SK-N-SH (cell line): ENCODE results near the gene OR56A5. TPM values are rescaled to one million over a fixed set of nuclear protein-coding genes. Genes with fewer than 3 reads are reported as not detected.

Experiments
- CTCF ChIA-PET: fragments of 300-600, 350-600 bp; formaldehyde crosslinking; extraction: SDS; loops from one replicate; lab custom pipeline; 2021; lab: Yijun Ruan, JAX
- POLR2A ChIA-PET: fragments of 350-600 bp; sonication (Branson Sonifier 250); formaldehyde crosslinking; extraction: SDS; loops from one replicate; lab custom pipeline; 2020; ENCODE audit warnings: antibody characterized with exemption, inconsistent platforms; lab: Yijun Ruan, JAX
- DNase-seq: peaks from one replicate; pipeline ENCODE4 v3.0.0; 2012
- H2AFZ ChIP-seq: fragments of 200-600 bp; sonication (generic); 2 replicates; pipeline ENCODE4 v1.8.1; 2016; ENCODE audit warnings: antibody characterized with exemption, mild to moderate bottlenecking, low read depth
- H3F3A ChIP-seq: fragments of 200-600 bp; sonication (generic); replicated peaks from 2 replicates; pipeline ENCODE3; 2016; ENCODE audit warnings: antibody characterized with exemption, mild to moderate bottlenecking; ENCODE audit not compliant: insufficient read depth
- H3K27ac ChIP-seq, 2 experiments: fragments of 200-500 bp in 1 of 2; fragments of 200-600 bp in 1 of 2; sonication (Bioruptor generic) in 1 of 2; sonication (generic), shearing (Covaris generic) in 1 of 2; 2 replicates each; pipeline versions ENCODE4 v1.5.1 to v1.6.1; 2014 to 2016; ENCODE audit warnings: low read depth in 2 of 2, inconsistent platforms in 1 of 2, low read length in 1 of 2, mild to moderate bottlenecking in 1 of 2, mixed read lengths in 1 of 2
- H3K27me3 ChIP-seq: fragments of 200-600 bp; sonication (generic), shearing (Covaris generic); 2 replicates; pipeline ENCODE4 v1.6.1; 2016; ENCODE audit warnings: mixed run types; ENCODE audit not compliant: insufficient read depth
- H3K36me3 ChIP-seq, 2 experiments: fragments of 200-500 bp in 1 of 2; fragments of 200-600 bp in 1 of 2; sonication (Bioruptor generic) in 1 of 2; sonication (generic) in 1 of 2; replicated peaks in 1 of 2; 2 replicates each; pipeline versions ENCODE3 to v1.5.1; 2014 to 2016; ENCODE audit warnings: low read length in 1 of 2, mild to moderate bottlenecking in 1 of 2; ENCODE audit not compliant: insufficient read depth in 2 of 2, control insufficient read depth in 1 of 2
- H3K4me1 ChIP-seq, 2 experiments: fragments of 200-500 bp in 1 of 2; fragments of 200-600 bp in 1 of 2; sonication (Bioruptor generic) in 1 of 2; sonication (generic), shearing (Covaris generic) in 1 of 2; 2 replicates each; pipeline versions ENCODE4 v1.5.1 to v1.6.1; 2014 to 2016; ENCODE audit warnings: low read depth in 1 of 2, low read length in 1 of 2, mixed run types in 1 of 2; ENCODE audit not compliant: insufficient read depth in 2 of 2, control insufficient read depth in 1 of 2
- H3K4me2 ChIP-seq: fragments of 200-600 bp; sonication (generic), shearing (Covaris generic); 2 replicates; pipeline ENCODE4 v1.6.1; 2017; ENCODE audit warnings: mixed run types
- H3K4me3 ChIP-seq, 2 experiments: fragments of 200-500 bp in 1 of 2; fragments of 200-600 bp in 1 of 2; sonication (Bioruptor generic) in 1 of 2; sonication (generic), shearing (Covaris generic) in 1 of 2; 2 replicates each; pipeline versions ENCODE4 v1.5.1 to v1.8.1; 2014 to 2016; ENCODE audit warnings: low read depth in 2 of 2, inconsistent platforms in 1 of 2, low read length in 1 of 2, mild to moderate bottlenecking in 1 of 2, mixed read lengths in 1 of 2, moderate library complexity in 1 of 2
- H3K79me2 ChIP-seq: fragments of 200-600 bp; sonication (generic); 2 replicates; pipeline ENCODE4 v1.8.1; 2017; ENCODE audit warnings: mild to moderate bottlenecking; ENCODE audit not compliant: insufficient read depth
- H3K9ac ChIP-seq: fragments of 200-600 bp; sonication (generic); 2 replicates; pipeline ENCODE4 v1.6.1; 2017; ENCODE audit warnings: mixed run types
- H3K9me2 ChIP-seq: fragments of 200-600 bp; sonication (generic); 2 replicates; pipeline ENCODE4 v1.6.1; 2017; ENCODE audit warnings: mixed run types
- H3K9me3 ChIP-seq: fragments of 200-600 bp; sonication (generic); 2 replicates; pipeline ENCODE4 v1.6.1; 2017; ENCODE audit warnings: mixed run types, mild to moderate bottlenecking, moderate library complexity
- H4K20me1 ChIP-seq: fragments of 200-600 bp; sonication (generic); 2 replicates; pipeline ENCODE4 v1.6.1; 2017; ENCODE audit warnings: mild to moderate bottlenecking, mixed run types; ENCODE audit not compliant: insufficient read depth
- CTCF ChIP-seq: fragments of 200-600 bp; sonication (generic); IDR thresholded peaks from 2 replicates; pipeline ENCODE4 v1.6.1; 2017; ENCODE audit warnings: antibody characterized with exemption, mild to moderate bottlenecking, moderate library complexity
- ELF1 ChIP-seq: IDR thresholded peaks from 2 replicates; pipeline ENCODE4 v1.4.0; 2012
- EP300 ChIP-seq, 2 experiments: IDR thresholded peaks; 2 replicates each; pipeline versions ENCODE4 v1.4.0 to v1.6.1; 2012; ENCODE audit warnings: borderline replicate concordance in 1 of 2, low read depth in 1 of 2, low read length in 1 of 2
- EZH2phosphoT487 ChIP-seq: fragments of 200-600 bp; sonication (generic); IDR thresholded peaks from 2 replicates; pipeline ENCODE4 v1.6.1; 2017; ENCODE audit warnings: low read depth, mixed run types, mild to moderate bottlenecking, antibody characterized with exemption, moderate library complexity, borderline replicate concordance
- FOXM1 ChIP-seq: IDR thresholded peaks from 2 replicates; pipeline ENCODE4 v1.4.0; 2012; ENCODE audit warnings: low read depth, mild to moderate bottlenecking
- GABPA ChIP-seq: IDR thresholded peaks from 2 replicates; pipeline ENCODE4 v1.4.0; 2012; ENCODE audit warnings: low read depth, mild to moderate bottlenecking
- GATA2 ChIP-seq: sonication (generic); formaldehyde crosslinking; IDR thresholded peaks from 2 replicates; pipeline ENCODE4 v1.5.0; 2020; ENCODE audit warnings: mild to moderate bottlenecking, missing genetic modification reagents
- IRF3 ChIP-seq: fragments of 150-350 bp; IDR thresholded peaks from 2 replicates; pipeline ENCODE4 v1.6.1; 2016; ENCODE audit warnings: mild to moderate bottlenecking, low read depth, low read length
- JUND ChIP-seq: IDR thresholded peaks from 2 replicates; pipeline ENCODE4 v1.4.0; 2012
- PBX3 ChIP-seq: IDR thresholded peaks from 2 replicates; pipeline ENCODE4; 2012
- RAD21 ChIP-seq: IDR thresholded peaks from 2 replicates; pipeline ENCODE4 v1.6.1; 2012; ENCODE audit warnings: mild to moderate bottlenecking, low read length
- RXRA ChIP-seq: IDR thresholded peaks from 2 replicates; pipeline ENCODE4 v1.4.0; 2012; ENCODE audit warnings: low read depth, mild to moderate bottlenecking, borderline replicate concordance
- TAF1 ChIP-seq: IDR thresholded peaks from 2 replicates; pipeline ENCODE4 v1.6.1; 2012; ENCODE audit warnings: low read depth, mild to moderate bottlenecking, low read length, moderate library complexity, borderline replicate concordance
- TCF12 ChIP-seq: IDR thresholded peaks from 2 replicates; pipeline ENCODE4 v1.4.0; 2012
- TEAD4 ChIP-seq: IDR thresholded peaks from 2 replicates; pipeline ENCODE4 v1.4.0; 2012; ENCODE audit warnings: mild to moderate bottlenecking, borderline replicate concordance; ENCODE audit not compliant: insufficient read depth
- WGBS: methylation state at CpG from one replicate; pipeline ENCODE4 v1.1.6; 2017; ENCODE audit warnings: low lambda C conversion rate; 5-methylcytosine and 5-hydroxymethylcytosine counted together
- polyA plus RNA-seq, 3 experiments: library from polyadenylated mRNA; depleted of rRNA; stranded (reverse); fragments of >200 nt; gene quantifications; 2 replicates each; pipeline ENCODE4 v1.2.3, GENCODE V29; 2012
- TF ChIP-seq, protein P1 (sequence below): IDR thresholded peaks from 2 replicates; pipeline ENCODE4 v1.4.0; 2012; ENCODE audit warnings: low read depth, borderline replicate concordance

OR56A5 gene
- polyA plus RNA-seq, 1 of the 3 experiments (the other 2 are of a cell fraction), result not detected

DNA sequence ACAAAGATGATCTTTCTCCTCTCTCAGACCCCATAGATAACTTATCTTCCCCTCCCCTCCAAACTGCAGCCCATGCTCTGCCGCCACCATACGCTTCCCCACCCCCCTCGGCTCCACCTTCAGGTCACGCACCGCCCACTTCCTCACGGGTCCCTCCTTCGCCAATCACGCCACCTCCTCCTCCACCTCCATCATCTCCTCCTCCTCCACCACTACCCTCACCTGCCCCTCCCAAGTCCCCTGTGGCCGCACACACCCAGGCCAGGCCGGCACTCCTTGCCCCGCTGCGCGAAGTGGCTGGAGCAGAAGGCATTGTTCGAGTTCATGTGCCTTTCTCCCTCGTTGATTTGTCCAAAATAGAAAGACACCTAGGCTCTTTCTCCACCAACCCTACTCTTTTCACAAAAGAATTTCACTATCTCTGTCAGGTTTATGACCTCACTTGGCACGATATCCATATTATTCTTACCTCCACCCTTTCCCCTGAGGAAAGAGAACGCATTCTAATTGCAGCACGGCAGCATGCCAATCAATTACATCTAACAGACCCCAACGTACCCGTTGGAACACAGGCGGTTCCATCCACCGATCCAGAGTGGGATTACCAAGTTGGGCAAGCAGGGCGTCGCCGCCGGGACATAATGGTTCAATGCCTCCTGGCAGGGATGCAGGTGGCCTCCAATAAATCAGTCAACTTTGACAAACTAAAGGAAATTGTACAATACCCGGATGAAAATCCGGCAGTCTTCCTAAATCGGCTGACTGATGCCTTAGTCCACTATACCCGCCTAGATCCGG, 38.5 kb downstream of the OR56A5 start:
- H3K27ac ChIP-seq, result no peak overlapping the region
- H2AFZ ChIP-seq, result no peak overlapping the region
- H4K20me1 ChIP-seq, result no peaks in the 10 kb centered on the region
- TF ChIP-seq EZH2phosphoT487 (no peak), GABPA (no peak), TCF12 (no peak), IRF3 (no peak), EP300 (IDR thresholded peaks at IDR 0.05; ENCODE audit: borderline replicate concordance in 1 of 2, low read depth in 1 of 2, low read length in 1 of 2) (no peak), ELF1 (no peak), RXRA (no peak), JUND (no peak), TAF1 (no peak), CTCF (no peak)
- no peaks in the 10 kb centered on the region for H3K36me3 ChIP-seq
- H3K9me2 ChIP-seq, result no peaks in the 10 kb centered on the region
- no peaks in the 10 kb centered on the region for H3K79me2 ChIP-seq
- no peaks in the 10 kb centered on the region for H3K4me1 ChIP-seq
- WGBS, result 18% methylated on average over 29 of the region's 31 CpGs
- no peaks in the 10 kb centered on the region for H3F3A ChIP-seq
- ChIA-PET CTCF (no interaction called here), POLR2A (no interaction called here)
- H3K4me2 ChIP-seq, result peak overlapping the region; percentile 62; the same call in 1 of the 2 replicates
- DNase-seq, result no peak
- no peak overlapping the region for H3K9ac ChIP-seq
- no peaks in the 10 kb centered on the region for H3K9me3 ChIP-seq
- H3K27me3 ChIP-seq, result peaks cover 41% of the 10 kb centered on the region
- peak overlapping the region in 1 of 2 experiments; percentile 37; a peak in 2 of 4 replicates for H3K4me3 ChIP-seq

DNA sequence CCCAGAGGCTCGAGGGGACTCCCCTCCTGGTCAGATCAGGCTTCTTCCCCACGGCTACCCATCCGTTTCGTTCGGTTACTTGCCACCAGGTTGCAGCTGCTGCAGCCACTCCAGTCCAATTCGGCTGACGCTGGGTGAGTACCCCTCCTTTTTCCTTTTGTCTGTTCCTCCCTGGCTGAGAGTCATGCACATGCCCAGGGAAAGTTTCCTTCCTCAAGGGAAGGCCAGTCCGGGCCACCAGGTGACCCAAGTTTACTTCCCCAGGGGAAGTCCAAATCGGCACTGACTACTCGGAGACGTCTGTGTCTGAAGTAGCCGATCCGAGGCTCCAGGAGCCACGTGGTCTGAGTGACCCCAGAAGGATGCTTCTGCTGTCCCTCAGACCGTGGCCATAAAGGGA, 39.5 kb downstream of the OR56A5 start:
- no peak for DNase-seq
- 16% methylated on average over 15 of the region's 15 CpGs for WGBS
- TF ChIP-seq, protein P1, sequence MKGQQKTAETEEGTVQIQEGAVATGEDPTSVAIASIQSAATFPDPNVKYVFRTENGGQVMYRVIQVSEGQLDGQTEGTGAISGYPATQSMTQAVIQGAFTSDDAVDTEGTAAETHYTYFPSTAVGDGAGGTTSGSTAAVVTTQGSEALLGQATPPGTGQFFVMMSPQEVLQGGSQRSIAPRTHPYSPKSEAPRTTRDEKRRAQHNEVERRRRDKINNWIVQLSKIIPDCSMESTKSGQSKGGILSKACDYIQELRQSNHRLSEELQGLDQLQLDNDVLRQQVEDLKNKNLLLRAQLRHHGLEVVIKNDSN, result no peak
- TF ChIP-seq TEAD4, result no peak
- TF ChIP-seq GATA2 (CRISPR knock-in tag), result no peak
- TF ChIP-seq PBX3, result no peak
- TF ChIP-seq RXRA, result no peak
- no peak for TF ChIP-seq CTCF
- TF ChIP-seq TCF12, result no peak
- no peak for TF ChIP-seq FOXM1
- TF ChIP-seq JUND, result no peak
- no peak for TF ChIP-seq RAD21
- TF ChIP-seq, all 33 proteins: peak for 0
- Histone ChIP-seq H4K20me1 (no peaks in the 10 kb centered on the region), H3K4me2 (peak overlapping the region; percentile 62), H3K36me3 (no peaks in the 10 kb centered on the region), H3K9me3 (no peaks in the 10 kb centered on the region), H3K27me3 (peaks cover 41% of the 10 kb centered on the region), H3K9me2 (no peaks in the 10 kb centered on the region), H3F3A (no peaks in the 10 kb centered on the region), H2AFZ (no peak overlapping the region), H3K79me2 (no peaks in the 10 kb centered on the region), H3K9ac (no peak overlapping the region), H3K27ac (no peak overlapping the region), H3K4me1 (no peaks in the 10 kb centered on the region), H3K4me3 (peak overlapping the region in 1 of 2 experiments; percentile 37; a peak in 2 of 4 replicates)
- CTCF ChIA-PET, result no interaction called here
- POLR2A ChIA-PET, result no interaction called here
